Putamen (tissue), 1 donor: ENCODE results near the gene FNIP1.
"Not testable (repeated sequence)": the region's sequence is repeated elsewhere in the genome, so short reads cannot be mapped to it uniquely, and the experiment has no call there.

Experiments used
- DNase-seq: peaks from one replicate; pipeline ENCODE4 v3.0.0-alpha.2; 2016; ENCODE audit warnings: low spot score

The FNIP1 gene

DNA sequence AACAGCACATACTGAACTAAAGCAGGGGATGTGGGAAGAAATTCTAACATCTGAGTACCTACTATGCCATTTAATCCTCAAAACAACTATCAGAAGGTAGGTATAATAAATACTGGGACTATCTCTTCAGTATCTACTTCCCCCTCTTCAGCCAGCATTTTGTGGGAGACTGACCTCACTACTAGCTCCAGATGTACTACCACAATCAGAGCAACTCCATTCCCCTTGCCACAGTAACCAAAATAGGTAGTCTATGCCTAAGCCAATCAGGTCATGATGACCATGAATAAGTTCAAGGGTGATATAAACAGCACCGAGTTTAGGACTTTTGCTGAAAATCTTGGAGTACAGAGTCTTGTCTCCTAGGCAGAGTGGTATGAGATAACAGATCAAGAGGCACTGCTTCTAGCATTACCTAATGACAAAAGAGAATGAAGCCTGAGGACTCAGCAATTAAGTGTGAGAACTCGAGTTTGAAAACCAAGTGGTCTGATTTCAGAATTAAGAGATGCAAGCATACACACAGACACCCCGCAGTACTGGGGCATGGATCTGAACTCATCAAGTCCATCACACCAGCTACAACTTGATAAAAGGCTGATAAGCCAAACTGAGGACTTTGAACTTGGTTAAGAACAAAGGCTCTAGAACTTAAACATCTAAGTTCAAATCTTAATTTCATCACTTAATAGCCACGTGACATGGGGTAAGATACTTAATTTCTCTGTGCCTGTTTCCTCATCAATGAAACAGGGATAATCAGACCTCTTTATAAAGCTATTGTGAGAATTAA, 9.7 kb downstream of the FNIP1 start:
- DNase-seq: no peak

GRCh38 chr5:131786036-131786435, 10.8 kb downstream of the FNIP1 start:
- DNase-seq: no peak

DNA sequence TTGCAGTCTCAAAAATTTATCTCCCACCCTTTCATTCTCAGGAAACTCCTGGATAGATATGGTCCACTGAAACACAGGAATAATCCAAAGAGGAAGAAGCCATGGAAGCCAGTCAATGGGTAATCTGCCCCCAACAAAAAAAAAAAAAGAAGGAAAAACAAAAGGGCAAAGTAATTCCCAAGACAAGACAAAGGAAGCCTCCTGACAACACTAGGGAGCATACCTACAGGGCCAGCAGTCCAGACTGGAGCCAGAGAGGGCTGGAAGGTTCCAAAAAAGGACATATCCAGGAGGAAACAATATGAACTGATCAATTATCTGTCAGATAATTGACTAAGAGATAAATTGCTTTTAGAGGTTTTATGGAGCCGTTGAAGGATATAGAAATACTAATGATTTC, 12.9 kb downstream of the FNIP1 start:
- no peak for DNase-seq

- no peak for DNase-seq
These were observed 13.5 kb downstream of the FNIP1 start for GRCh38 chr5:131783357-131783756.

DNA sequence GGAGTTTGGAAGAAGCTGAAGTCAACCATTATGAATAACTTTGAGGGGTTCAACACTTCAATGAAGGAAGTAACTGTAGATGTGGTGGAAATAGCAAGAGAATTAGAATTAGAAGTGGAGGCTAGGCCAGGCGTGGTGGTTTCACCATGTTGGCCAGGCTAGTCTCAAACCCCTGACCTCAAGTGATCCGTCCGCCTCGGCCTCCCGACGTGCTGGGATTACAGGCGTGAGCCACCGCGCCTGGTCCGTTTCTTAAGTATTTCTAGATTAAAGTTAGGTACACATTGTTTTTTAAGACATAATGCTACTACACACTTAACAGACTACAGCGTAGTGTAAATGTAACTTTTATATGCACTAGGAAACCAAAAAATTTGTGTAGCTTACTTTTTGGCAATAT, 14.1 kb downstream of the FNIP1 start:
- DNase-seq: no peak

GRCh38 chr5:131778141-131778540, 18.7 kb downstream of the FNIP1 start:
- DNase-seq: not testable (repeated sequence)

- no peak for DNase-seq
These were observed 20.4 kb downstream of the FNIP1 start for GRCh38 chr5:131776450-131776849.

- DNase-seq: no peak
These were observed 22.0 kb downstream of the FNIP1 start for GRCh38 chr5:131774652-131775367.

GRCh38 chr5:131773805-131774204, 23.0 kb downstream of the FNIP1 start:
- DNase-seq: peak; percentile 86

- DNase-seq: no peak
These were observed 25.1 kb downstream of the FNIP1 start for GRCh38 chr5:131771692-131772091.

GRCh38 chr5:131769961-131770360, 26.9 kb downstream of the FNIP1 start:
- no peak for DNase-seq

- DNase-seq: no peak
These were observed 27.5 kb downstream of the FNIP1 start for GRCh38 chr5:131769336-131769735.

DNA sequence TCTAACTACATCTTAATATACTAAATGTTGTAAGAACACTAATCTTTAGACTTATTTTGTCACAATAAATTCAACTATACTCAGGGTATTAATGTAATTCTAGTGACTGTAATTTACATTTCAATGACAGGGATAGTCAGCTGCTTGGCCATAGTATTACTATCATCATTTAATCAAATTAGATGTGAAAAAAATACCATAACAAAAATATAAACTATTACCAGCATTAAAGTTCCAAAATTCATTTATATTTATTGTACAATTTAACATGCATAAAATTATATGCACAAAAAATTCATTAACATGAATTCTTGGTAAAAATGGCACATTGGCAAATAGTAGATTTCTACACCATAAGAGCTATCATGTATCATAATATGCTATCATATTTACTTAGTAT, 28.9 kb downstream of the FNIP1 start:
- no peak for DNase-seq

GRCh38 chr5:131766689-131767088, 30.1 kb downstream of the FNIP1 start:
- DNase-seq: no peak

DNA sequence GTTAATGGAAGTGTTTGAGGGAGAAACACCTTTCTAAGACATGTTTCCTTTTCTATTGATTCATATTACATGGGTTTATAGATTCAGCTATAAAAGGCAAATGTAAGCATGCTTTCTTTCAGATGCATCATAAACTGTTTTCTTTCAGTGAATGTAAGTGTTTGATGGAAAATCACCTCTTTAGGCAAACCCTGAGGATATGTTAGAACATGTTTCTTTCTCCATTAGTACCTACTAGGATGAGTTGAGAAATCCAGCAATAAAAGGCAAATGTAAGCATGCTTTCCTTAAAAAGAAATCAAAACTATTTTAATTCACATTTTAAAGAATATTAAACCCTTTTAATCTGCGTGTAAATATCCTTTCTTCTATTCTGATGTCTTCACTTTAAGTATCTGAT, 31.6 kb downstream of the FNIP1 start:
- DNase-seq: no peak

DNA sequence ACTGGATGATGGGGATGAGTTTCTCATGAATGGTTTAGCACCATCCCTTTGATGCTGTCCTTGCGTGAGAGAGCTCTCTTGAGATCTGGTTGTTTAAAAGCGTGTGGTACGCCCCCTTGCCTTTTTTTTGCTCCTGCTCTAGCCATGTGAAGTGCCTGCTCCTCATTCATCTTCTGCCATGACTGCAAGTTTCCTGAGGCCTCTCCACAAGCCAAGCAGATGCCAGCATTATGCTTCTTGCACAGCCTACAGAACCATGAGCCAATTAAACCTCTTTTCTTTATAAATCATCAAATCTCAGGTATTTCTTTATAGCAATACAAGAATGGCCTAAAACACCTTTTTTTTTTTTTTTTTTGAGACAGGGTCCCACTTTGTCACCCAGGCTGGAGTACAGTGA, 32.8 kb downstream of the FNIP1 start:
- no peak for DNase-seq

DNA sequence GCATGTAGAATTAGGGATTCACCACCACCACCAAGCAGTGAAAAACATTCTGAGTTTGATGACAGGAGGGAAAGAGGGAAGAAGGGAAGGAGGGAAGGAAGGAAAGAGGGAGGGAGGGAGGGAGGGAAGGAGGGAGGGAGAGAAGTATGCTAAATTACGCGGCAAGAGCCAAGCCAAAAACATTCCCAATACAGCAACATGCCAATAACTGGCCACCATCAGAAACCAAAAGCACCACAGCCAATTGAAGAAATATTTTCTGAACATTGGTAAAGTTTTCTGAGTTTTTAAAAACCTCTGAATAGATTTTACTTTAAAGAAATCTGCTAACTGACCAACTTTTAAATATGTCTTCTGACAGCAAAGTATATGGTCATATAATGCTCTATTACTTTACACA, 36.0 kb downstream of the FNIP1 start:
- no peak for DNase-seq

- no peak for DNase-seq
These were observed 37.1 kb downstream of the FNIP1 start for GRCh38 chr5:131759704-131760103.

- no peak for DNase-seq
These were observed 38.3 kb downstream of the FNIP1 start for GRCh38 chr5:131758520-131758900.

DNA sequence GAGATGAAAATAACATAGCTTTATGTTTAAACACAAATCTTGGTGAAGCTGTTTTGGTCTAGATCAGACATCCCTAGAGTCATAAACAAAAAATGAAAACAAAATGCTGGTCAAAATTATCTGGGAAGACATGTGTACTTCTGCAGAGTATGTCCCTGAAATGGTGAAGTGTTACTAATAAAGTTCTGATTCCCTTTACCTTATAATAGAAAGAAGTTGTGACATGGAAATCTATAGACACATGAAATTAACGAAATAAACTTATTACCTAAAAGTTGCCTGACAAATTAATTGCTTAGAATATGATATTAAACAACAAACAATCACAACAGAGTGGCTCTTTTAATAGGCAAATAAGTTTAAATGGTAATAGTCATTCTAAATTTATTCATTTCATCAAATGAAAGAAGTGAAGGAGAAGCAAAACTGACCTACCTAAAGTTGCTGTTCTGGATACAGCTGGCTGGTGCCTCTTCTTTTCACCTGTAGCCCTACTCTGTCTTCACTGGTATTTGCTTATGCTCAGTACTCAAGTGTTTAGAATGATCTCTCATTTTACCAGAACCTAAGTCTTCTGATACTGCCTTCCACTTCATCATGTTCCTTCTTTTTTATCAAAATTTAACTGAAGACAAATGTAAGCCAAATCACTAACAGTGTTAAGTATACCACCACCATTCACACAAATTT, 38.8 kb downstream of the FNIP1 start:
- no peak for DNase-seq

GRCh38 chr5:131756942-131757341, 39.9 kb downstream of the FNIP1 start:
- no peak for DNase-seq

- DNase-seq: no peak
These were observed 42.5 kb downstream of the FNIP1 start for GRCh38 chr5:131754363-131754762.

GRCh38 chr5:131751506-131751905, 45.3 kb downstream of the FNIP1 start:
- no peak for DNase-seq
